SW 1271 (cell line): ENCODE data around the gene CABP4.
"Not testable (repeated sequence)": the region's sequence is repeated elsewhere in the genome, so short reads cannot be mapped to it uniquely, and the experiment has no call there.

Experiments
- DNase-seq, 2 experiments: peaks; one replicate each; lab custom pipeline; 2025; lab: John Stamatoyannopoulos, UW

CABP4 gene

DNA sequence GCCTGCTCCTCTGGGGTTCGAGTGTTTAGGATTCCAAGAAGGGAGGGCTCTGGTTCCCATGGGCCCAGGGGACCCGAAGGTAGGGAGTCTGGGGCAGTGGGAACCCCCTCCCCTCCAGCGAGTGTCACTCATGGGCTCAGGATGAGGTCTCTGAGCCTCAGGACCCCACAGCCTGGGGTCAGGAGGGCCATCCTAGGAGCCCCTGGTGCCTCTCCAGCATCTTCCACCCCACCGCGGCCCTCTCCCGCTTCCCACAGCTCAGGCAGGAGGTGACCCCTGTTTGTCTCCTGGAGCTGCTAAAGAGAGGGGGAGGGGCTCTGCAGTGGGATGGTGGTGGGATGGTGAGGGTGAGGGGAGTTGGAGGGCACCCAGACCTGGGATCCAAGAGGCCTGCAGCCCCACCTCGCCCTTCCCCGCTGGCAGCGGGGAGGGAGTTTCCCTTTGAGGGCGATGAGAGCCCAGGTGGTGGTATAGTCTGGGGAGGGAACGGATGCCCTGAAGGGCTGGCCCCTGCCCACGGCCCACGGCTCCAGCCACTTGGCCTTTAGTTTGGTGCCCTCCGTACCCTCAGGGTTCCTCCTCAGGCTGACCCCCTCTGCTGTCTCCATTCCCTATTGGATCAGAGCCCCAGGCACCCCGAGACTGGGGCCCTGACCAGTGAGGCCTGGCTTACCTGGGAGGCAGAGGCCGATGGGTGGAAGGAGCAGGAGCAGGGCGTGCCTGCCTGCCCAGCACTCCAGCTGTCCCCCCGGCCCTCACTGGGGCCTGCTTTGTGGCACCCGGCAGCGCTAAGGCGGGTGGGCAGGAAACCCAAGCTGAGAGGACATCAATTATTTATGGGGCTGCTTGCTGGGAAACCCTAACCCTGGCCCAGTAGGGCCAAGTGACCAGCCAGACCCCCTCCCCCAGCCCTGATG is 1.1 kb upstream of the CABP4 start:
- DNase-seq = no peak

DNA sequence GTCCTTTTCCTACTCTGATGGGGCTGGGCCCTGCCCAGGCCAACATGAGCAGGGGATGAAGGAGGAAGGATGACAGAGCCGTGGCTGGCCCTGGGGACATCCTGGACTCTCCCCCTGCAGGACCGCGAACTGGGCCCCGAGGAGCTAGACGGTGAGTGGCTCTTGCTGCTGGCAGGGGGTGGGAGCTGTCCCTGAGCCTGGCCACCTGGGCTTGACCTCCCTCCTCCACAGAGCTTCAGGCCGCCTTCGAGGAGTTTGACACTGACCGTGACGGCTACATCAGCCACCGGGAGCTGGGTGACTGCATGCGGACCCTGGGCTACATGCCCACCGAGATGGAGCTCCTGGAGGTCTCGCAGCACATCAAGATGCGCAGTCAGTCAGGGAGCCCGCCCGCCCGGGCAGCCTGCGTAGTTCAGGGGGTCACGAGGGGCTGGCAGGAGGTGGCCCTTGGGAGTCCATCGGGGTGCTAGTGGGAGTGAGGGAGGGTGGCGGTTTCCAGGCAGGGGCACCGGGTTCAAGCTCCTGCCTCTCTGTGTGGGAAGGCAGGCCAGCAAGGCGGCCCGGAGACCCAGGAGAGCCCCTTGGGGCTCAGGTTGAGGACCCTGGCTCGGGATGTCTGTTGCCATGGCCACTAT is 1.0 kb downstream of the CABP4 start:
- DNase-seq = no peak

DNA sequence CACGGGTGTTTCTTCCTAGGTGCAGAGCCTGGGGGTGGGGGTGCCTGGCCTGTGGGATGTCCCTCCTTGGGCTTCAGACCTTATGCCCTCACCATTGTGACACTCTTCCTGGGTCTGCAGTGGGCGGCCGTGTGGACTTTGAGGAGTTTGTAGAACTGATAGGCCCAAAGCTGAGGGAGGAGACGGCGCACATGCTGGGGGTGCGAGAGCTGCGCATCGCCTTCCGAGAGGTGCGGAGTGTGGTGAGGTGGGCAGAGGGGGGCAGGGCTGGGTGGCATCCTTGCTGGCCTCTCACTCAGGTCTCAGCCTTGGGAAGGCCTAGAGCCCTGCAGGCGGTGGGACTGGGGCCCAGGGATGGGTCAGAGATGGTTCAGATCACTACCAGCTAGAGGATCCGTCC is 2.3 kb downstream of the CABP4 start:
- DNase-seq = no peak

DNA sequence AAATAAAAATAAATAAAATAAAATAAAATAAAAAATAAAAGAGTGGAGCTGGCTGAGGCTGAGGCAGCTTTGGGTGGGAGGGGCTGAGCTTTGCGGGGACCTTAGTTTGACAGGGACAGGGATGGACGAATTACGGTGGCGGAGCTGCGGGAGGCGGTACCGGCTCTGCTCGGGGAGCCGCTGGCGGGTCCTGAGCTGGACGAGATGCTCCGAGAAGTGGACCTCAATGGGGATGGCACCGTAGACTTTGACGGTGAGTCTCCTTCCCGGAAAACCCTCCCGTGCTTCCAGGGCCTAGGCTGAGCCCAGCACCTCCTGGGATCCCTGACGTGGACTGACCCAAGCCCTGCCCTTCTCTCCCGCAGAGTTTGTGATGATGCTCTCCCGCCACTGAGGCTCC is 3.1 kb downstream of the CABP4 start:
- DNase-seq = no peak

DNA sequence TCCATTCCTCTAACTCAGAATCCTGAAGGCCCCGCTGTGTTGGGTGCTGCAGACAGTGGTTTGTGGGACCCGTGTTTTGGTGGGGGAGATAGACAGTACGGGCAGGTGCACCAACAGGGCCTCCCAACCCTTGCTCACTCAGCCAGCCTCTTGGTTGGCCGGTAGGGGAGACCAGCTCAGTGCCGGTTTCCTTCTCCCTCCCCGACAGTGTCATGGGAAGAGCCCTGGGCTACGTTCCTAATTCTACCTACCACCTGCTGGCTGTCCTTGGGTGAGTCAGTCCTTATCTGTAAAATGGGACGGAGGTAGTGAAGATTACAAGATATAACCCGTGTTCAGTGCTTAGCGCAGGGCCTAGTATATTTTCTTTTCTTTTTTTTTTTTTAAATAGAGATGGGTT is 8.0 kb downstream of the CABP4 start:
- DNase-seq = no peak

DNA sequence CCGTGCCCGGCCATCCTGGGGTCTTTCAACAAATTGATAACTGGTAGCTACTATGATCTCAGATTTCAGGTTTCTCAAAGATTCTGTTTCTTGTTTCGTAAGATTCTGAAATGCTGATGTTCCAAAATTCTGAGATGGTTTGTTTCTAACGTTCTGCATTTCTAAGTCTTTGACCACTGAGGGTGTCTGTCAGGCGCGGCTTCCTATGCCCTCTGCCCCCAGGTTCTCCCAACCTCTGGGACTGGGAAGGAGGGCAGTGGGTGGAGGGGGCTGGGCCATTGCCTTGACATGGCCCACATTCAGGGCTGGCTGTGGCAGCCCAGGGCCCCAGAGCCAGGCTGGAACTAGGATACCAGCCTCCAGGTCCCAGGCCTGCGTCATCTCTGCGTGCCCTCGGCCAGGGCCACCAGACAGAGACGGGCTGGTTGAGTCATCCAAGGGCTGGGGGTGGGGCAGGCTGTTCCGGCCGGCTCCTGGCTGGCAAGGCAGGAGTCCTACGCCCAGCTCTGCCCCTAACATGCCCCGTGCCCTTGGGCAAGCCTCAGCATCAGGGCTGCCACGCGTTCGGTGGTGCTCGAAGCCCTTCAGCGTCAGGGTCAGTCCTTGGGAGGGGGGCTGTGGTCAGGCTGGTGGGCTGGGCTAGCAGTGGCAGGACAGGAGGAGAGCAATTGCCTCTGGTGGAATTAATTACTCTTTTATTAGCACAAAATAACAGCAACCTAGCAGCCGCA is 8.7 kb downstream of the CABP4 start:
- peak; percentile 64 to 81 for DNase-seq

DNA sequence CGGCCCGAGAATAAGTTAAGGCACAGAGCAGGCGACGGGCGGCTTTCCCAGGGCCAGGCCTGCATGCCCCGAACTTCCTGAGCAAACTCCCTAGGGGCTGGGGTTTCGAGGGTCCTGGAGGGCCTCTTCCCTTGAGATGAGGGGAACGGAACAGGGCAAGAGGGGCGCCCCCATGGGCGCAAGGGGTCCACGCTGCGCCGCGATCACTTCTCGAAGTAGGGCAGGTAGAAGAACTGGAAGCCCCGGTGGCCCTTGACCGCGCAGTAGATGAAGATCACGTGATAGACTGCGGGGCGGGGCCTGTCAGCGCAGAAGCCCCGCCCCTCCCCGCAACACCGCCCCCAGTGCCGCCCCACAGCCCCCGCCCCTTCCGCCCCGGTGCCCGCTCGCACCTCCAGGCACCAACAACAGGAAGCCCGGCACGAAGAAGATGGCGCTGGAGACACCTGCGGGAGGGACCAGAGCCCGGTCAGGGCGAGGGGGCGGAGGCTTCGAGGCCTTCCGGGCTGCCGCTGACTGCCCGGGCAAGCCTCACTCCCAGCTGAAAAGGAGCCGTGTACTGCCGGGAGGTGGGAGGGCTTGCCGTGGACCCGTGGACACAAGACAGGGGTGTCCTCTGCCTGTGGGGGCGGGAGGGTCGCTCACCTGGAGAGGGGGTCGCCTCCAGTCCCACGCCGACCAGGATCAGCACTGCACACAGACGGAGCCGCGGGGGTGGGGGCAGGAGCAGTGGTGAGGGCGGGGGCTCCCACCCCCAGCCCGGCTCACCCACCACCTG is 9.4 kb downstream of the CABP4 start:
- DNase-seq = peak; percentile 85 to 89

DNA sequence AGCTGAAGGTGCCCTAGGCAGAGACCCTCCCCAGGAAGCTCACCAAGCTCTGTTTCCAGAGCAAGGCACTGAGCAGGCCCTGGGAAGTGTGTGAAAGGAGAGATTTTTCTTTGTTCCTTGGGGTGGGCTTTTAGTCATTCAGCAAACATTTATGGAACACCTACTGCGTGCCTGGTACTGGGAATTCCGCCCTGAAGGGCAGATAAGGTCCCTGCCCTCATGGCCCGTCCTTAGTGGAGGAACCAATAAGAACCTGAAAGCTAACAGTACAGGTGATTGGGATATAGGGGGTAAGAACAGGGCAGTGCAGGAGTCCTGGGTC is 10.0 kb downstream of the CABP4 start:
- DNase-seq = no peak

DNA sequence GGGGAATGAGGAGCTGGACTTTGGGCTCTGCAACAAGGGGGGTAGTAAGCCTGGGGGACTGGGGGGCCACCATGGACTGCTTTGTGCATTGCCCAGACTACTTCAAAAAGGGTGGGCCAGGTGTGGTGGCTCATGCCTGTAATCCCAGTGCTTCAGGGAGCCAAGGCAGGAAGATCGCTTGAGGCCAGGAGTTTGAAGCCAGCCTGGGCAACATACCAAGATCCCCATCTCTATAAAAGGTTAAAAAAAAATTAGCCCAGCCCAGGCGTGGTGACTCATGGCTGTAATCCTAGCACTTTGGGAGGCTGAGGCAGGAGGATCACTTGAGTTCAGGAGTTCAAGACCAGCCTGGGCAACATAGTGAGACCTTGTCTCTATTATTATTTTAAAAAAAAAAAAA is 10.4 kb downstream of the CABP4 start:
- DNase-seq = not testable (repeated sequence)

DNA sequence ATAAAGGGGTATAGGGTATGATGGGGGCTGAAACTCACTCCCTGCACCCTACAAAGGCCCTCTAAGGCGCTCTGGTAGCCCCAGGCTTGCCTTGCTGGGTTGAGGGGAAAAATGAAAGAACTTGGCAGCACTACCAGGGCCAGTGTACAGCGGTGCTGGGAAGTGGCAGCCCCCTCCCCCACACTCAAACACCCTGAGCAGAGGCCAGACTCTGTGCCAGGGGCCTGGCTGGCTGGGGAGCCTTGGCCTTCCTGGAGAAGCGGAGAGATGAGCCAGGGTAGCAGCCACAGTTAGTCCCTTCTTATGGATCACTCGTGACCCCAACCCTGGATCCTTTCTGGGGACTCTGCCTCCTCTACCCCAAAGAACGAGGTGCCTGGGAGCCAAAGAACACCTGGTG is 11.2 kb downstream of the CABP4 start:
- no peak for DNase-seq

DNA sequence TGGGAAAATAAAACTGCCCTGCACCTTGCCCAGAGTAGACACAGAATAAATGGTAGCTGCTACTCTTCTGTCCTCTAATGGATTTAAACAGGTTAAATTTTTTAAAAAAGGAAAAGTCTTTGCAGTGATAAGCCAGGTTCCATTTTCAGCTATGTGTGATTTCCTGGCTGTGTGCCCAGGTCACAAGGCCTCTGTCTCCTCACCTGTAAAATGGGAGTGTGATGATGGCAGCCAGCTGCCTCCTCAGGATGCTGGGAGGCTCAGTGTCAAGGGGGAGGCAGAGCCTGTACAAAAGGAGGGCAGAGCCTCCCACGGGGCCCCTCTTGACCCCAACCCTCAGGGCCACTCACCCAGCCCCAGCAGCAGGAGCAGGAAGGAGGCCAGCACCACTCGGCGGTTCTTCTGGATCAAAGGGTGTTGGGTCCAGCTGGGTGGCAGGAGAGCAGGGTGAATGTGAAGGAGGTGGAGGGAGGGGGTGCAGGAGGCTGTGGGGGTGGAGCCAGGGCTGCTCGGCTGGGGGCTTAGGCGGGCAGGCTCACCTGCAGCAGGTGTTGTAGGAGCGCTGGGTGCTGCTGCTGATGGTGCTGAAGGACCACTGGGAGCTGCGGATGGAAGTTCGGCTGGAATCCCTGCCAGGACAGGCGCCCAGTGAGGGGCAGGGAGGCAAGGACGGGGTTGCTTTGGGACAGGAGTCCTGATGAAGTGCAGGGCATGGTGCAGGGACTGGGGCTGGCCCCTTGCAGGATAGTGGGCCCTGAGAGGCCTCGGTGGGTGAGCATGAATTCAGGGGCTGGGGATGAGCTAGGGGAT is 12.0 kb downstream of the CABP4 start:
- no peak for DNase-seq

DNA sequence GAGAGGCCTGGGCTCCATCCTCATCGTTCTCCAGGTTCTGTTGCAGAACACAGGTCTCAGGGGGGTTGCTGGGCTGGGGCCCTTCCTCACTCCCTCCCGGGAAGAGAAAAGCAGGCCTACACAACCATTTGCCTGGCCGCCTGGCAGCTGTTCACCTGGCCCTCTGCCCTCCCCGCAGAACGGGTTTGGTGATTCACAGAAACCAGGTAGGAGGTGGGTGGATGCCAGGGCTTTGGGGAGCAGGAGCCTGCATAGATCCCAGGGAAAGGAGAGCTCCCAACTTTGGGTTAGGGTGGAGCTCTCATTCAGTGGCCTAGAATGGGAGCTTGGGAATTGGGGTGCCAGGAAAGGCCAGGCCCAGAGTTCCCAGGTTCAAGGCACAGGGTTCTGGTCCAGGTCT is 12.9 kb downstream of the CABP4 start:
- no peak for DNase-seq

DNA sequence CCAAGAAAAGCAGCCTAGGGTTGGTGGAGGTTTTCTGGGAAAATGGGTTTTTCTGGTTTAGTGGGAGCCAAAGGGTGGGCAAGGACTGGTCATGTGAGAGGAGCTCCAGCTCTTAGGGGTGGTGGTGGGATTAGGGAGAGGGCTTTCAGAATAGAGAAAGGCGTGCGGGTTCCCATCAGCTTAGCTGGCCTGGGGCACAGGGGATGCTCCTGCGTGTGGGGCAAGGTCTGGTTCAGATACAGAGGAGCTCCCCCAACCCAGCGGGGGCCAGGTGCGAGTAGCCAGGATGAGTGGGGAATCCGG is 13.3 kb downstream of the CABP4 start:
- no peak for DNase-seq

DNA sequence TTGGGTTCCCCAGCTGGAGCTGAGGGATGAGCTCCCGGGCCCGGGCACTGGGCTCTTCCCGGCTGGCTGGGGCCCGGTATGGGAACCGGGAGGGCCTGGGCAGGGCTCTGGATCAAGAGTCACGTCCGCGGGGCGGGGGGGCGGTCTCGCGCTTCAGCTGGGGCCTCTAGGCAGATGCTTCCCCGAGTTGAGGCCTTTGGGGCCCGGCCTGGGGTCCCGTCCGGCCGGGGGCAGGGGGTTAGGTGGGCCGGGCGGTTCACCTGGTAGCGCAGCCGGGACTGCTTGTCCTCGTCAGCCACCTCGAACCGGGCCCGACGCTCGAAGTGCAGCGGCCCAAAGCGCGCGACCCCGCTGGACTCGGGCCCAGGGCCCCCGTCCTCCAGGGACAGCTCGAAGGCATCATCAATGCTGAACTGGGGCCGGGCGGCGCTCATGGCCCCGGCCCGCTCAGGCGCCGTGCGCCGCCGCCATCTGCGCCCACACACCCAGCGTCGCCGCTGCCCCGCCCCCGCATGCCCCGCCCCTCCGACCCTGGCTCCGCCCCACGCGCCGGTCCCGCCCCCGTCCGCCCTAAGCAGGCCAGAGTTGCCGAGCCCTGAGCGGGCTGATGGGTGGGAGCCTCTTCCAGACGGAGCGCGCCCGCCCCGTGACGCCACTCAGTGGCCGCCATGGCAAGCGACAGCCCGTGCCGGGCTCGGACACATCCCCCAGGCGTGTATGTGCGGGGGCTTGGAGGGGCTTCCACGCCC is 13.8 kb downstream of the CABP4 start, which contains the start of gene TMEM134:
Gene TMEM134, minus strand, starts transcription at position 493 of the 749 bp plus-strand sequence. Its CDS starts 59 bp downstream, at position 434.
- DNase-seq = peak; percentile 86 to 89

DNA sequence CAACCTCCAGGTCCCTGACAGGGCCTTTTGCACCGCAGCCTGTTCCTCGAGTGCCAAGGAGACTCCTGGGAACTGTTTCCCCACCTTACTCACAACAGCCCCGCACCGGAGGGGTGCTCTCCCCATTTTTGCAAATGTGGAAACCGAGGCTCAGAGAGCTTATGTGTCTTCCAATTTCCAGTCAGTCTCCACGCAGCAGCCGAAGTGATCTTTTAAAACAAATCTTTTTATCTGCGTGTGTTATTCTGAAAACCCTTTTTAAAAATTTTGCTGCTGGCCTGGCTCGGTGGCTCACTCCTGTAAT is 14.3 kb downstream of the CABP4 start:
- no peak for DNase-seq

DNA sequence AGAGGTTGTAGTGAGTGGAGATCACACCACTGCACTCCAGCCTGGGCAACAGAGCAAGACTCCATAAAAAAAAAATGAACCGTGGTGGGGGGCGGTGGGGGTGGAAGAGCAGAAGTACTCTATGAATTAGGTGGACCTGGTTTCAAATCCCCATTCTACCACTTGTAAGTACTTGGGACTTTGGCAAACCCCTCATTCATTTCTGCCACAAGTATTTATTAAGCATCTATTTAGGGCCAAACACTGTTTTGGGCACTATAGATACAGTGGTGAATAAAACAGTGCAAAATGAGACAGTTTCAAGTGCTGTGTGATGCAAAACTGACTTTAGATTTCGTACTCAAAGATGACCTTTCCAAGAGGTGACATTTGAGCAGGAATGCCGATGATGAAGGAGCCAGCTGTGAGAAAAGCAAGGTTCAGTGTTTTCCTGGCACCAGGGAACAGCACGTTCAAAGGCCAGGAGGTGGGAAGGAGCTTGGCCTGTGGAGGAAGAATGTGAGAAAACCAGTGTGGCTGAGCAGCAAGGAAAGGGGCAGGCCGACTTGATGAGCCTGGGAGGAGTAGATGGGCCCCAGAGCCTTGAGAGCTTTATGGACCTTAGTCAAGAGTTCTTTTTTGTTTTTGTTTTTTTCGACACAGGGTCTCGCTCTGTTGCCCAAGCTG is 15.3 kb downstream of the CABP4 start:
- DNase-seq = no peak

DNA sequence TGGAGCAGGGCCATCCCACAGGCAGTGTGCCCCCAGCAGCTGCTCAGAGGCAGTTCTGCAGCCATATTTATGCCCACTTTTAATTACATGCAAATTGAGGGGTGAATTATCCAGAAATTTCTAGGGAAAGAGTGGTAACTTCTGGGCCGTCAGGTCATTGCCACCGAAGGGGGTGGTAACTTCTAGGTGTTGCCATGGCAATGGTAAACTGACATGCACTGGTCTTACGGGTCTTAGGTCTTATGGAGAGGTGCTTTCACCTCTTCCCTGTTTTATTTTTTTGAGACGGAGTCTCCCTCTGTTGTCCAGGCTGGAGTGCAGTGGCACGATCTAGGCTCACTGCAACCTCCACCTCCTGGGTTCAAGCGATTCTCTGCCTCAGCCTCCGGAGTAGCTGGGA is 17.7 kb downstream of the CABP4 start:
- no peak for DNase-seq

DNA sequence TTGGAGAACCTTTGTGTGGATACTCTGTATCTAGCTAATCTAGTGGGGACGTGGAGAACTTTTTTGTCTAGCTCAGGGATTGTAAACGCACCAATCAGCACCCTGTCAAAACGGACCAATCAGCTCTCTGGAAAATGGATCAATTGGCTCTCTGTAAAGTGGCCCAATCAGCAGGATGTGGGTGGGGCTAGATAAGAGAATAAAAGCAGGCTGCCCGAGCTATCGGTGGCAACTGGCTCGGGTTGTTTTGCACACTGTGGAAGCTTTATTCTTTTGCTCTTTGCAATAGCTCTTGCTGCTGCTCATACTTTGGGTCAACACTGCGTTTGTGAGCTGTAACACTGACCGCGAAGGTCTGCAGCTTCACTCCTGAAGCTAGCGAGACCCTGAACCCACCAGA is 21.5 kb downstream of the CABP4 start:
- DNase-seq = not testable (repeated sequence)

DNA sequence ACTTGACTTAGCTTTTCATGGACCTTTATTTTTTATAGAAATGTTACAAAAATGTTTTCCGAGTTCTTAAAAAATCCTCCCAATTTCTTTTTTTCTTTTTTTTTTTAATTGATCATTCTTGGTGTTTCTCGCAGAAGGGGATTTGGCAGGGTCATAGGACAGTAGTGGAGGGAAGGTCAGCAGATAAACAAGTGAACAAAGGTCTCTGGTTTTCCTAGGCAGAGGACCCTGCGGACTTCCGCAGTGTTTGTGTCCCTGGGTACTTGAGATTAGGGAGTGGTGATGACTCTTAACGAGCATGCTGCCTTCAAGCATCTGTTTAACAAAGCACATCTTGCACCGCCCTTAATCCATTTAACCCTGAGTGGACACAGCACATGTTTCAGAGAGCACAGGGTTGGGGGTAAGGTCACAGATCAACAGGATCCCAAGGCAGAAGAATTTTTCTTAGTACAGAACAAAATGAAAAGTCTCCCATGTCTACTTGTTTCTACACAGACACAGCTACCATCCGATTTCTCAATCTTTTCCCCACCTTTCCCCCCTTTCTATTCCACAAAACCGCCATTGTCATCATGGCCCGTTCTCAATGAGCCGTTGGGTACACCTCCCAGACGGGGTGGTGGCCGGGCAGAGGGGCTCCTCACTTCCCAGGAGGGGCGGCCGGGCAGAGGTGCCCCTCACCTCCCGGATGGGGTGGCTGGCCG is 22.3 kb downstream of the CABP4 start:
- DNase-seq = not testable (repeated sequence)
